Neural cell (in vitro differentiated cells): ENCODE measurements around the gene KDM4C. TPM values are rescaled to one million over a fixed set of nuclear protein-coding genes. Genes with fewer than 3 reads are reported as not detected.

Experiments used
- H2AFZ ChIP-seq: fragments of 200-600, 300-800 bp; sonication (generic), shearing (Covaris generic); 2 replicates; pipeline ENCODE4 v1.6.0; 2014; ENCODE audit warnings: low read depth, mild to moderate bottlenecking, antibody characterized with exemption, low read length, moderate library complexity
- H3F3A ChIP-seq: fragments of 200-600 bp; shearing (Covaris generic); 2 replicates; pipeline ENCODE4 v1.6.1; 2016; ENCODE audit warnings: mild to moderate bottlenecking, moderate library complexity, mixed read lengths, antibody characterized with exemption, low read length; ENCODE audit not compliant: insufficient read depth, poor library complexity, severe bottlenecking
- H3K27ac ChIP-seq: fragments of 200-600, 300-800 bp; sonication (generic), shearing (Covaris generic); 2 replicates; pipeline ENCODE4 v1.5.1; 2014; ENCODE audit warnings: mild to moderate bottlenecking, low read length, moderate library complexity
- H3K27me3 ChIP-seq: fragments of 300-800, 200-600 bp; sonication (generic), shearing (Covaris generic); 2 replicates; pipeline ENCODE4 v1.6.0; 2014; ENCODE audit warnings: mild to moderate bottlenecking, low read depth, low read length, moderate library complexity; ENCODE audit not compliant: insufficient read depth
- H3K36me3 ChIP-seq: fragments of 300-800, 200-600 bp; sonication (generic), shearing (Covaris generic); 2 replicates; pipeline ENCODE4 v1.5.1; 2014; ENCODE audit warnings: mild to moderate bottlenecking, antibody characterized with exemption, low read length, moderate library complexity; ENCODE audit not compliant: insufficient read depth
- H3K4me2 ChIP-seq: fragments of 300-800, 200-600 bp; sonication (generic), shearing (Covaris generic); 2 replicates; pipeline ENCODE4 v1.6.0; 2014; ENCODE audit warnings: mild to moderate bottlenecking, low read length
- H3K4me3 ChIP-seq: fragments of 300-800, 200-600 bp; sonication (generic), shearing (Covaris generic); 2 replicates; pipeline ENCODE4 v1.5.1; 2014; ENCODE audit warnings: mild to moderate bottlenecking, low read length, moderate library complexity
- H3K79me2 ChIP-seq: fragments of 200-600 bp; shearing (Covaris generic); replicated peaks from 2 replicates; pipeline ENCODE4 v1.6.0; 2014; ENCODE audit warnings: mild to moderate bottlenecking, low read length, moderate library complexity; ENCODE audit not compliant: insufficient read depth
- H3K9ac ChIP-seq: fragments of 300-800, 200-600 bp; sonication (generic), shearing (Covaris generic); 2 replicates; pipeline ENCODE4 v1.6.1; 2016; ENCODE audit warnings: mild to moderate bottlenecking, low read length, mixed read lengths
- H3K9me2 ChIP-seq: fragments of 200-600 bp; shearing (Covaris generic); 2 replicates; pipeline ENCODE4 v1.6.1; 2016; ENCODE audit warnings: mild to moderate bottlenecking, low read length, mixed read lengths; ENCODE audit not compliant: insufficient read depth
- H3K9me3 ChIP-seq: fragments of 200-600, 300-800 bp; sonication (generic), shearing (Covaris generic); 2 replicates; pipeline ENCODE4 v1.6.1; 2016; ENCODE audit warnings: mild to moderate bottlenecking, mixed run types, low read length, moderate library complexity, mixed read lengths
- H4K20me1 ChIP-seq: fragments of 200-600 bp; shearing (Covaris generic); 2 replicates; pipeline ENCODE4 v1.6.1; 2016; ENCODE audit warnings: mild to moderate bottlenecking, mixed run types; ENCODE audit not compliant: insufficient read depth
- CTCF ChIP-seq: fragments of 450-650 bp; IDR thresholded peaks from 2 replicates; pipeline ENCODE4 v1.5.1; 2014; ENCODE audit warnings: antibody characterized with exemption, mild to moderate bottlenecking, moderate library complexity; ENCODE audit not compliant: poor library complexity, severe bottlenecking
- EP300 ChIP-seq: fragments of 450-650 bp; conservative IDR thresholded peaks from 2 replicates; pipeline ENCODE4 v1.6.1; 2014; ENCODE audit warnings: antibody characterized with exemption, mild to moderate bottlenecking, moderate library complexity; ENCODE audit not compliant: poor library complexity, severe bottlenecking
- EZH2 ChIP-seq: fragments of 200-600, 300-800 bp; shearing (Covaris generic), sonication (generic); IDR thresholded peaks from 2 replicates; pipeline ENCODE4 v1.6.1; 2014; ENCODE audit warnings: antibody characterized with exemption, low read length, borderline replicate concordance, mild to moderate bottlenecking; ENCODE audit not compliant: insufficient read depth, poor library complexity, severe bottlenecking
- MXI1 ChIP-seq: fragments of 450-650 bp; conservative IDR thresholded peaks from 2 replicates; pipeline ENCODE4 v1.6.1; 2014; ENCODE audit warnings: antibody characterized with exemption, mild to moderate bottlenecking; ENCODE audit not compliant: poor library complexity, severe bottlenecking
- POLR2AphosphoS5 ChIP-seq: IDR thresholded peaks from 2 replicates; pipeline ENCODE4 v1.6.1; 2012
- RAD21 ChIP-seq: fragments of 450-650 bp; conservative IDR thresholded peaks from 2 replicates; pipeline ENCODE4 v1.6.1; 2014; ENCODE audit warnings: antibody characterized with exemption, mild to moderate bottlenecking, moderate library complexity
- REST ChIP-seq: IDR thresholded peaks from 2 replicates; pipeline ENCODE4 v1.6.1; 2012; ENCODE audit warnings: borderline replicate concordance
- SMC3 ChIP-seq: fragments of 450-650 bp; conservative IDR thresholded peaks from 2 replicates; pipeline ENCODE4 v1.6.1; 2014; ENCODE audit warnings: antibody characterized with exemption, mild to moderate bottlenecking, moderate library complexity; ENCODE audit not compliant: poor library complexity
- TAF1 ChIP-seq: IDR thresholded peaks from 2 replicates; pipeline ENCODE4 v1.6.1; 2012; ENCODE audit warnings: low read depth
- polyA plus RNA-seq: library from polyadenylated mRNA; depleted of rRNA; stranded (reverse); fragments of >200 nt; gene quantifications from 2 replicates; pipeline ENCODE4 v1.2.3, GENCODE V29; 2014

Gene KDM4C
- polyA plus RNA-seq, 1 donor from 2014 or later: 21.1 TPM

- TF ChIP-seq MXI1 (no peak), EZH2 (no peak), REST (no peak), TAF1 (no peak), SMC3 (no peak), POLR2AphosphoS5 (no peak), CTCF (no peak), EP300 (no peak), RAD21 (no peak)
- Histone ChIP-seq H3K9me2 (no peaks in the 10 kb centered on the region), H3K36me3 (no peaks in the 10 kb centered on the region), H3K9ac (no peak overlapping the region), H2AFZ (no peak overlapping the region), H3K4me3 (no peak overlapping the region), H3K4me2 (no peak overlapping the region), H3K27me3 (no peaks in the 10 kb centered on the region), H4K20me1 (no peaks in the 10 kb centered on the region), H3K79me2 (no peaks in the 10 kb centered on the region), H3K27ac (no peak overlapping the region), H3K9me3 (no peaks in the 10 kb centered on the region), H3F3A (no peaks in the 10 kb centered on the region)
These were observed 174.1 kb downstream of the KDM4C start for GRCh38 chr9:6931913-6932312.

GRCh38 chr9:6936103-6936502 is 178.3 kb downstream of the KDM4C start:
- H3K36me3 ChIP-seq: no peaks in the 10 kb centered on the region
- no peaks in the 10 kb centered on the region for H3K9me2 ChIP-seq
- no peak overlapping the region for H2AFZ ChIP-seq
- H4K20me1 ChIP-seq: no peaks in the 10 kb centered on the region
- H3K27ac ChIP-seq: no peak overlapping the region
- H3K9me3 ChIP-seq: no peaks in the 10 kb centered on the region
- no peaks in the 10 kb centered on the region for H3F3A ChIP-seq
- no peak overlapping the region for H3K4me3 ChIP-seq
- H3K79me2 ChIP-seq: no peaks in the 10 kb centered on the region
- H3K9ac ChIP-seq: no peak overlapping the region
- H3K4me2 ChIP-seq: no peak overlapping the region
- H3K27me3 ChIP-seq: no peaks in the 10 kb centered on the region
- TF ChIP-seq TAF1 (no peak), CTCF (no peak), RAD21 (no peak), EZH2 (no peak), EP300 (no peak), MXI1 (no peak), SMC3 (no peak), REST (no peak)
